HG03442 (cell line): ENCODE data around the gene CDRT4.
"Not testable (repeated sequence)": the region's sequence is repeated elsewhere in the genome, so short reads cannot be mapped to it uniquely, and the experiment has no call there.

Experiments used
- ATAC-seq: cut with Tn5 transposase; IDR thresholded peaks from one replicate; pipeline ENCODE4 v1.9.1; 2021; ENCODE audit warnings: mild to moderate bottlenecking, moderate library complexity; ENCODE audit not compliant: unreplicated experiment

CDRT4 gene

DNA sequence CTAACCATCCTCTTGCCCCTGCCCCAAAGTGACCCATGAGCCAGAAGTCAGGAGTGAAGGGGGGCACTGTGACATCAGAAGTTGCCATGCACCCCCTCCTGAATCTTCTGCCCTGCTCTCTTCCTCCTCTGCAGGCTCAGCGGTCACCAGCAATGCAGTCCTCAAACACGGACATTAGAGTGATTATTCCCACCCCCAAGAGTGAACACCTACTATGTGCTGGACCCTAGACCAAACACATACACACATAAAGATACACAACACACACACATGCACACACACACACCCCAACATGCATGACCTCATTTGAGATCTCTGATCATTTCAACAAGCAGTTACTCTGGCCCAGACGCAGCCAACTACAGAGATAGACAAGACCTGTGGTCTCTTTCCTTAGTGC, at the start of gene CDRT4:
TSS of gene CDRT4 (minus strand) at position 30 of the 400 bp plus-strand sequence. CDS start 27,383 bp downstream, outside the sequence.
- no peak for ATAC-seq

DNA sequence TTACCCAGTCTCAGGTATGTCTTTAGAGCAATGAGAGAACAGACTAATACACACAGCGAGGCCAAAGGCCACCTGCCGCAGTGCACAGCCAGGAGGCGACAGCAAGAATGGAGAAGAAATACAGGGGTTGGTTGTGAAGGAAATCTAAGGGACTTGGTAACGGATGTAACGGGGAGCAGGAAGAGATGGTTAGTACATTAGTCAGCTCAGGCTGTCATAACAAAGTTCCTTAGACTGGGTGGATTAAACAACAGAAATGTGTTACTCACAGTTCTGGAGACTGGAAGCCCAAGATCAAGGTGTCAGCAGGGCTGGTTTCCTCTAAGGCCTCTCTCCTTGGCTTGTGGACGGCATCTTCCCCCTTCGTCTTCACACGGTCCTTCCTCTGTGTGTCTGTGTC, 48.7 kb upstream of the CDRT4 start:
- no peak for ATAC-seq

DNA sequence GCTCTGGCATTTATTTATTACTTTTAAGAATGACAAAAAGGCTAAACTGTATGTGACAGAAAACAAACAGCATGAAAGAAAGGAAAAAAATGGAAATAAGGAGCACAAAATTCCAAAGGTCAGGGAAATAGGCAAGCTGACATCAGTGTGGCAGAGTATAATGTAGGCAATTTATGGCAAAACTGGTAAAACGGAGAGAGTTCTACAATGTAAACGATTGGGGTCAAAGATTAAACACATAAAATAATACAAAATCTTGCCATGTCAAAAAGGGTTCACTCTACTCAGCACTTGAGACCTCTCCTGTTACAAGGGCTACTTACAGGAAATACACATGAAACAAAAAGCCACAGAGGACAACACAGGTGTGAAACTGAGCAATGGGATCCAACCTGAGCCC, 47.0 kb upstream of the CDRT4 start:
- ATAC-seq: no peak

DNA sequence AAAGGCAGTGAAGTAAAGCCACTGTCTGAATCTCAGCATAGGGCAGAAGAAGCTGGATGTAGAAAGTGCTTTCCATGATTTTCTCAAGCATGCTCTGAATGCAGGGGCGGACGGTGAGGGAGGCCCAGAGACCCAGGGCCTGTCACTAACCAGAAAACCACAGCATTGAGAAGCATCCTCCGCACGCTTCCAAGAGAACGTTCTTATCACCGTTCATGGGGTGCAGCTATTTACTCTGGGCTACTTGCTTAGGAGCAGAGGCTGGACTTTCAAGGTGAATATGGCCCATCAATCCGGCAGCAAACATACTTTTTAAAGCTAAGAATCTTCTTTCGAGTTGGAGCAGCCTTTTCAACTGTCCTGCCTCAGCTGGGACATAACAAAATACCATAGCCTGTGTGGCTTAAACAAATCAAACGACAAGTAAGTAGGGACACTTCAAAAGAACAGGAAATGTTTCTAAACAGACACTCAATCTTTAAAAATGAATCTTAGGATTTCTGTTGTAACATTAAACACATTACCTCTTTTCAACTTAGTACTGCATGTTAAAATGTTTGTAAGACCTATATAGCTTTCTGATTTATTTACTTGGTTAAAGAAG, 46.5 kb upstream of the CDRT4 start:
- ATAC-seq: no peak

DNA sequence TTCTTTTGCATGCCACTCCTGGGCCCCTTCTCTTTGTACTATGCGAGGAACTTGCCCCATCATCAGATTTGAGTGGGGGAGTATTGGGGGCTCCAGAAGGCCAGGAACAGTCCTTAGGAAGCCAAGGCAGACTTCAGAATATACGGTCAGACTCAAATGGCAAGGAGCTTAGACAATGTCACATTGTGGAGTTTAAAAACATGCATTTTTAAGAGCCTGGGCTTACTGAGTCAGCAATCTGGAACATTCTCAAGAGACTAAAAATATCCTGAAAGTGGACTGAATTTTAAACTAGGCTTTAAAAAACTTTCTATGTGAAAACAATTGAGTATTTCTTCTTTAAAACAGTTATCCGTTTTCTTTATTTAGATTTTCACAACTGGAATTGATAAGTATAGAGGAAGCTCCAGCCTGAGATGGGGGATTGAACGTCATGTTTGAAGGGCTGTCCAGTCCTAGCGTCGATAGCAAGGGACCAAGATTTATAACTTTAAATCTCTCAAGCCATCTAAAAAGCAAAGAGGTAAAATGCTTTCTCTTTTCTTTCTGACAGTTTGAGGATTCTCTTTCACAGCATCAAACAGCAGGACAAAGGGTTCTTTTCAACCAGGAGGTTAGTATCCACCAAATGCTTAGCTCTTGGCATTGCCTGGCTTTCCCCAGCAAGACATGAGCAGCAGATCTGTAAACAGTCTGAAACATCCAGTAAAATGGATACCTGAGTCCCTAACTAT, 45.8 kb upstream of the CDRT4 start:
- no peak for ATAC-seq

DNA sequence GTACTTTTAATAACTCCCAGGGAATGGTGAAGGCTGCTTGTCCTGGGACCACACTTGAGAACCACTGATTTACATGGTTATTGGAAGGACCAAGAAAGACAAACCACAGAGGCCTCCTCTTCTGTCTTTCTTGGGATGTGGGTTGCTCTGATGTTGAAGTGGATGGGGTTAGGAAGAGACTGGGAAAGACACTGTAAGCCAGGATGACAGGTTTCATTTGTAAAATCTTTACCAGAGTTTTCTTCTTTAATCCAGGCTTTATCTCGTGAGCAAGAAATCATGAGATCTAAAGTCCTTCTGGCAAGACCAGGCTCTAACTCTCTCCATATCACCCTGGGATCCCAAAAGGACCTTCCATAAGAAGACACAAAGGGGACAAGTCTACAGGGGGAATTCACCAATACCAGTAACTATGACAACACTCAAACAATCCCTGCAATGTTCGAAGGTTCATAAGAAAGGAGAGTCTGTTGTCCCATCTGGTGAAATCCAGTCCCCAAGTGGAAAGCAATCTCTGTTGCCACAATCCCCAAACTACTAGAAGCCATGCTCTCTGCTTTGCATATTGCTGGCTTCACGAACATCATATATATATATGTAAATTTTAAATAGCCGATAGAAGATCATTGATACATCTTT, 44.8 kb upstream of the CDRT4 start:
- no peak for ATAC-seq

DNA sequence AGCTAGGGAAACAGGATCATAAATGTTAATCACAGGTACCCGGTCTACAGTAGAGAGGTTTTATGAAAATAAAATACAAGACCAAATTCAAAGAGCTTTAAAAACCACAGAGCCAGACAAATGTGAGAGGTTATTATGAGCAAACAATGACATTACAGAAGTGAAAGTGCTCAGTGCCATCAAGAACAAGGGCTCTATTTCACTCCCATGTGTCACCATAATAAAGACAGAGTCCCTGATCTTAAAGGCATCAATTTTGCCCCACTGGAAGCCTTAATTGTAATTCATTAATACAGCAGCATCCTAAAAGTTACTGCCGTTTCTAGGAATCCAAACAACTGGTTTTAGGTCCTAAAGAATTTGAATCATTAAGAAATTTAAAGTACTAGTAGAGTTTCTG, 43.7 kb upstream of the CDRT4 start:
- no peak for ATAC-seq

DNA sequence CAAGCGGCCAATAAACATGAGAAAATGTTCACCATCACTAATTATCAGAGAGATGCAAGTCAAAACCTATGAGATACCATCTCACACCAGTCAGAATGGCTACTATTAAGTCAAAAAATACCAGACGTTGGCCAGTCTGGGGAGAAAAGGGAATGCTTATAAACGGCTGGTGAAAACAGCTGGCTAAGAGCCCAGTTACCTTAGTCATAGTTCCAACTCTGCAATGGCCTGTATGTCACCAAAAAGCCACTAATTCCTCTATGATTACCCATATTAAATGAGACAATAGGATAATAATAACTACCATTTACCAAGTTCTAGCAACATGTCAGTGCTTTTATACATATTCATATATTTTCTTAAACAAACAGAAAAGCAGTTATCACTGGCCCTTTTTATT, 42.9 kb upstream of the CDRT4 start:
- ATAC-seq: no peak

DNA sequence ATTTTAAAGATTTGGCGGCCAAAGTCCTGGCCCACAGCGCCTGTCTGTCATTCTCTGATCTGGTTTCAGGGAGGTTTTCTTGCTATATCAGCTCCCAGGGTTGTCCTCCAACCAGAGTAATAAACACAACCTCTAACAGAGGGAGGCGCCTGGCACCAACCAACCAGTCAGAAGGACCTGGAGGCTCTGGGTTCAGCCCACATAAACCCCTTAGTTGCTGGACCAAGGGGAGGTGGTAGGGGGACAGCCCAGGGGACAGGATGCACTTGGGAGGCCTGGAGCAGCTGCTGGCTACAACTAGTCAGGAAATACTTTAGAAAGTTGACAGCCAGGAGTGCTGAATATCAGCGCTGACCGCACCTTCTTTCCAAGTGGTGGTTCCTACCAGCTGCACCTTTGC, 41.7 kb upstream of the CDRT4 start:
- no peak for ATAC-seq

DNA sequence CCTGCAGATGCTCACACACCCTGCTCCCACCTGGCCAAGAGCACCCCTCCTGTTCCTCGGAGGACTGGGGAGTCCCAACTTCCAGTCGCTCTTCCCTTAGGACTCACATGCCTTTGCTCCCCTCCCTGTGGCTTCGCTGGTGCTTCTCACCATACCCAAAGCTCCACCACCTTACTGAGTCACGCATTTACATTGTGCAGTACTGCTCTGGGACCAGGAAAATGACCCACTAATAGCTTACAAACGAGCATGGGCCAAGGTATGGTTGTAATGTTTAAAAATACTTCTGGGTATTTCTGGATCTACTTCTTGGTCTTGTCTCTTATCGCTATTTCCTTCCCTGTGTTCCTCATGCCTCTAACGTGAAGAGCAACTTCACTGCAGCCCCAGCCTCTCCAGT, 41.0 kb upstream of the CDRT4 start:
- ATAC-seq: no peak

DNA sequence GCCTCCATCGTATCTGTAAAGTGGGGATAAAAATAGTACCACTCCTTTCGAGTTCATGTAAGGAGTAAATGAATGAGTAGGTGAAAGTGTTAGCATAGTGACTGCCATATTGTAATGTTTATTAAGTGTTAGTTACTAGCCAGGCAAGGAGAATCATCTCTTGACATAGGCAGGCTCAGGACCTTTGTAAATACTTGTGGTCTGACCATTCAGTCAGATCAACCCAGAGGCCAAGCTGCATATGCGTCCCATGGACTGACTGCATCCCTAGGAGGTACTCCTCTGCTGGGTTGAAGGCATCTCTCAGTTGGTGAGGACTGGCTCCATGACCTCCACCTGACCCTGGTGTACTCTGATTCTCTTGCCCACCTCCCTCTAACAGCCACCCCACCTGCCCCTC, 40.5 kb upstream of the CDRT4 start:
- ATAC-seq: no peak

DNA sequence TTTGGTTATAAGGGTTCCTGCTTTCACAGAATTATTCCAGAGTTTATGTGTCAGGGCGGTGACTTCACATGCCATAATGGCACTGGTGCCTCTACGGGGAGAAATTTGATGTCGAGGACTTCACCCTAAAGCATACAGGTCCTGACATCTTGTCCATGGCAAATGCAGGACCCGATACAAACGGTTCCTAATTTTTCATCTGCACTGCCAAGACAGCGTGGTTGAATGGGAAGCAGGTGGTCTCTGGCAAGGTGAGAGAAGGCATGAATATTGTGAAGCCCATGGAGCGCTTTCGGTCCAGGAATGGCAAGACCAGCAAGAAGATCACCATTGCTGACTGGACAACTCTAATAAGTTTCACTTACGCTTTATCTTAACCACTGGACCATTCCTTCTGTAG, 39.6 kb upstream of the CDRT4 start:
- no peak for ATAC-seq

DNA sequence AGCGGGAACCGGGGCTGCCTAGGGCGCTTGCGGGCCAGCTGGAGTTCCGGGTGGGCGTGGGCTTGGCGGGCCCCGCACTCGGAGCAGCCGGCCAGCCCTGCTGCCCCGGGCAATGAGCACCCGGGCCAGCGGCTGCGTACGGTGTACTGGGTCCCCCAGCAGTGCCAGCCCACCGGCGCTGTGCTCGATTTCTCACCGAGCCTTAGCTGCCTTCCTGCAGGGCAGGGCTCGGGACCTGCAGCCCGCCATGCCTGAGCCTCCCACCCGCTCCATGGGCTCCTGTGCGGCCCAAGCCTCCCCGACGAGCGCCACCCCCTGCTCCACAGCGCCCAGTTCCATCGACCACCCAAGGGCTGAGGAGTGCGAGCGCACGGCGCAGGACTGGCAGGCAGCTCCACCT, 38.3 kb upstream of the CDRT4 start:
- not testable (repeated sequence) for ATAC-seq

DNA sequence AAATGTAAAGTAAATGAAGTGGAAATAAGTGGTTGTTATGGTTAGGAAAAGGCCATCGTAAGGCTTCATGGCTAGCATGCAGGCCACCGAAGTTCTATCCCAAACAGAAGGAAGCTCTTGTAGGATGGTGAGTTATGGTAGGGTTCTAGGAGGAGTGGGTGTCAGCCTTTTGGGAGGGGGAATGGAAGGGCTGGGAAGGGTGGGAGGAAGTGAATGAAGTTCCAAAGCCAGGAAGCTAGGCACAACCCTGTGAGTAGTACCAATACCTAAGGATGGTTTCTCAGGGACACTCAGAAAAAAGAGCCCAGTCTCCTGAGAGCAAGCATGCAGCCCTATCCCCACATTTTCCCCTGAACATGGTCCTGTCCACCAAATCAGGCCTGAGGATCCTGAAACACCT, 36.3 kb upstream of the CDRT4 start:
- no peak for ATAC-seq

DNA sequence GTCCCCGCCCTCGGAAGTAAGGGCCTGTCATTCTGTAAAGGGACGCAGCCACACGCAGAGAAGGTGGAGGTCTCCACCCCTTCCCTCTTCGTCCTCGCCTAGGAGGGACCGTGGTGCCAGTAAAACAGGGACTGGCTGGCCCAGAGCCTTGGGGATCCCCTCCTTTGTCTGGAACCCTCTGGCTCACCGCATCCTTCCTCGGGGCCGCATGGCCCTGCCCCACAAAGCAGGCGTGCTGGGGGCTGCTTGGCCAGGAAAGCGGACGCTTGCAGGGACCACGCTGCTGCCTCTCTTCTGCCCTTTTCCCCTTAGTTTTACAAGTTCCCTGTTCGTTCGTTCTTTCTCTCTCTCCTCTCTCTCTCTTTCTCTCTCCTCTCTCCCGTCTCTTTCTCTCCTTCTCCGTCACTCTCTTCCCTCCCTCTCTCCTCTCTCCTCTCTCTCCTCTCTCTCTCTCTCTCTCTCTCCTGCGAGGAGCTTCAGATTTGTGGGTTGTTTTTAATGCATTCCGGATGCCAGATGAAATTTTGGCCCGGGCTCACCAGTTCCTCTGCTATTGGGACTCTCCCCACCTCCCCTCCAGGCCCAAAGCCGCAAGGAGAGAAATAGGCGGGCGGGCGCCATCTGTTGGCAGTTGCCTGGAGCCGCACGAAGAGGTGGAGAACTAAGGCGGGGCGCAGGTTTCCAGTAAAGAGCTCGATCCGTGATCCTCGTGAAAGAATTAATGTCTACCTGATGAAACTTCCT, 35.1 kb upstream of the CDRT4 start:
- ATAC-seq: peak; percentile 94

DNA sequence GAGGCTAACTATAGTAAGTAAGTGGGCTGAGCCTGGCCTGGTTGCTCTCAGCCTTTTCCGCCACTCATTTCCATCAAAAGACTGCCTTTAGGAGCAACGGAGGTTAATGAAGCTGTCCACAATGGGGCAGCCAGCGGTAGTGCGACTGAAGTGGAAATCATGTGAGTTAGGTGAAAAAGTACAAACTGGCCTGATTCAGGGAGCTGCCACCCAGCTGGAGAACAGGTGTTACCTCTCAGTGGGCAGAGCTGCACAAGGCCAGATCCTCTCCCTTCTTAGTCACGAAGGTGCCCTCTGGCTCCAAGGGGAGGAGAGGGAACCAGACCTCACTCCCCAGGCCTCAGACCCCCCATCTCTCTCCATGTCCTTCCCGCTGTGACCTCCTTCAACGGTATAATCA, 34.4 kb upstream of the CDRT4 start:
- no peak for ATAC-seq

DNA sequence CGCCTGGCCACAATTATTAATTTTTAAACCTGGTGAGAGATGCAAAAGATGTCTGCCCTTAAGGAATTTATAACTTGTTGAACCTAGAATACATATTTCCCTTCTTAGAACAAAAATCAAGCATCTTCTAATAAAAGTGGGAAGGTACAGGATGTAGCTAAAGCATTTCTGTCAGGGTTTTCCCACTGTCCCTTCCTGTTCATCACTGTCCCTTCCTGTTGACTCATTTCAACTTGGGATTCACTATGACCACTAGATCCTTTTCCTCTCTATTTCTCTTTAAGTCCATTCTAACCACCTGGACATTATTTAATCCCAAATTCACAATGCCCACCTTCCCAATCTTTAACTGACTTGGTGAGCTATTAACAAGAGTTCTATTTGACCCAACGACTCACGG, 33.9 kb upstream of the CDRT4 start:
- ATAC-seq: no peak

DNA sequence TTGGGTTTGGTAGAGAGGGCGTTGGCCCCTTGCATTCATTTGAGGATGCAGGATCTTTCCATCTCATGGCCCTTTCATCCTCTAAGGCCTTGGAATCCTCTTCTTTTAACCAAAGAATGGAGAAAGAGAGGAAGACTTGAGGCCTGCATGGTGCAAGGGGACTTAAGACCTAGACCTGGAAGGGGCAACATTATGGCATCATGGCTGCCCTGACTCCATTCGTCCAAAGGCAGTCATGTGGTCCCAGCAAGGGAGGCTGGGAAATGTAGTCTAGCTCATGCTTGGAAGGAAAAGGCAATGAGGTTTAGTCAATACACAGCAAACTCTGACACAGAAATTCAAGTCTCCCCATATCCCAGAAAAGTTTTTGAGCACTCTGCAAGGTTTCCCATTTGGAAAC, 30.7 kb upstream of the CDRT4 start:
- no peak for ATAC-seq

DNA sequence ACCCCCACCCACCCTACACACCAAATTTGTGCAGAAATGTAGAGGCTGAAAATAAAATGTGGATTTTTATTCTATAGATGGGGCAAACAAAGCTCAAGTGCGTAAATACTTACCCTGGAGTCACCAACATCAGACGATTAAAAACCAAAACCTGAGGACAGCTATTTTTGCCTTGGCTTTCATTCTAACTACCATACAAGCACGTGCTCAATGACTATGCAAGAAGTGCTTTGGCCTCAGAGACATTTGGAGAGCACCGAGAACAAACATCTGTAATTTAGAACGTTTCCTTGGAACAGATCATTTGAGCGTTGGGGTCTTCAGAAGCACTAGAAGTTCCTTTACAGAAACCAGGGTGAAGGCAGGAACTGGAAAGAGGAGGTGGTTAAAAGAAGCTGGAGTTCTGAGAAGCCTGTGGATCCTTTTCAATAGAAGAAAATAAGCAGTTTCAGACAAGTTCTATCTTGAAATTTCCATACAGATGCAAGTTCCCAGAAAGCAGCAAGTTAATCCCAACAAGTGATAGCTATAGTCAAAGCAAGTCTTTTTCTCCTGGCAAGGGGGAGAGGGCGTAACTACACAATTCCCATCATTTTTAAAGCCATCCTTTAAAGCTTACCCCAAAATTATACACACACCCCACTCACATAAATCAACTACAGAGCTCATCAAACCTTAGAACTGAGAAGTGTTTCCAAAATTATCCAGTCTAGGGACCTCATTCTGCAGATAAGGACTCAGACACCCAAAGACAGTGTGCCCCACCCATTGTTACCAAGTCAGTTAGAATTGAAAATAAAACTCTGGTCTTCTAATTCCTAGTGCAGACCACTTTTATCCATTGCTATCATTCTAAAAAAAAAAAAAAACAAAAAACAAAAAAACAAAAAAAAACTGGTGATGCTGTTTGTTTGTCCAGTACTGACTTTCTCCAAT, 29.6 kb upstream of the CDRT4 start:
- no peak for ATAC-seq

DNA sequence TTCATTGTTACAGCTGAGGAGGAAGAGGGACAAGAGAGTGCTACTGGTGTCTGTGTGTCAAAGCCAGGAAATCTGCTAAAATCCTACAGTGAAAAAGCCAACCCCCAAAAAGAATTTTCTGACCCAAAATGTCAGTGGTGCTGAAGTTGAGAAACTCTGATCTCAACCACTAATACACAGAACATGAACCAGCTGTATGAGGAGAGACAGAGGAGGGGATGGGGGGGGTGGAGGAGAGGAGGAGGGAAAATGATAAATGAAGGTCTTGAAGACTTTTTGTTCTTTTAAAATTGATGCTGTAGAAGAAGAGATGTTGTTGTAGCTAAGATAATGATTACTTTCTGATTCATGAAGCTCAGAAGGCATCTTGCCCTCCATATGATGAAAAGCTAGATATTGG, 27.4 kb upstream of the CDRT4 start:
- no peak for ATAC-seq

DNA sequence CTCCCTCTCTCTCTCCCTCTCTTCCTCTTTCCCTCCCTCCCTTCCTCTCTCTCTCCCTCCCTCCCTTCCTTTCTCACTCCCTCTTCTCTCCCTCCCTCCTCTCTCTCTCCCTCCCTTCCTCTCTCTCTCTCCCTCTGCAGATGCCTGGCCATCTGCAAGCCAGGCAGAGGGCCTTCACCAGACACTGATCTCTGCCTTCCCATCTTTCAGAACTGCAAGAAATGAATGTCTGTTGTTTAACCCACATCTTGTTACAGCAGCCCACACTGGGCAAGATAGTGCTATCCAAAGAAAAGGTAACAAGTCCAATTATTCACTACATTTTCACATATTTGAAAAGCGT, 26.2 kb upstream of the CDRT4 start:
- ATAC-seq: no peak
